Ovary (tissue), 9 donors: ENCODE data around the gene TALDO1. TPM values are rescaled to one million over a fixed set of nuclear protein-coding genes. Genes with fewer than 3 reads are reported as not detected.
A peak's percentile ranks its signal among the peaks of the same experiment; 100 is the strongest.

Source experiments
- DNase-seq, 5 donors: peaks; one replicate each; pipeline ENCODE4 v3.0.0-alpha.2; 2019 to 2020
- H3K27ac ChIP-seq, 2 donors: fragments of 200-600 bp; one replicate each; pipeline versions ENCODE4 v1.5.1 to v1.8.0; 2019 to 2022
- H3K27me3 ChIP-seq: fragments of 200-600 bp; one replicate; pipeline ENCODE4 v1.8.0; 2022
- H3K36me3 ChIP-seq: fragments of 200-600 bp; sonication (generic); one replicate; pipeline ENCODE4 v1.5.1; 2019
- H3K4me1 ChIP-seq: one replicate; pipeline ENCODE4 v1.8.1; 2013; ENCODE audit warnings: mild to moderate bottlenecking, moderate library complexity; ENCODE audit not compliant: insufficient read depth
- H3K4me3 ChIP-seq: fragments of 200-600 bp; sonication (generic); one replicate; pipeline ENCODE4 v1.5.1; 2017
- H3K9me3 ChIP-seq, 2 donors: fragments of 200-600 bp in 1 of 2; sonication (generic) in 1 of 2; one replicate each; pipeline versions ENCODE4 v1.5.1 to v1.8.1; 2013 to 2019; ENCODE audit warnings: mild to moderate bottlenecking in 1 of 2, moderate library complexity in 1 of 2
- CTCF ChIP-seq, 3 donors: fragments of 450-650 bp in 2 of 3; fragments of 200-600 bp in 1 of 3; IDR thresholded peaks; one replicate each; pipeline versions ENCODE4 v1.5.1 to v1.8.0; 2016 to 2022; ENCODE audit warnings: antibody characterized with exemption in 3 of 3, mild to moderate bottlenecking in 1 of 3
- EP300 ChIP-seq: sonication (generic); formaldehyde crosslinking; IDR thresholded peaks from one replicate; pipeline ENCODE4 v1.6.1; 2017; ENCODE audit warnings: antibody characterized with exemption
- POLR2A ChIP-seq: fragments of 450-650 bp; IDR thresholded peaks from one replicate; pipeline ENCODE4 v1.6.1; 2017; ENCODE audit warnings: antibody characterized with exemption, mild to moderate bottlenecking, moderate library complexity
- WGBS, 3 donors: extraction: QIAGEN DNeasy Blood & Tissue Kit in 1 of 3; methylation state at CpG; one replicate each; pipeline versions ENCODE4 v1.1.5 to v1.1.7; 2013 to 2017; 5-methylcytosine and 5-hydroxymethylcytosine counted together
- intact Hi-C, 4 donors: fragments of 100-400 bp; cut with DNase I; formaldehyde crosslinking; loops; one replicate each; pipeline versions ENCODE4 v1.11.0 to v1.15.1; 2022 to 2023
- polyA plus RNA-seq, 2 donors: library from polyadenylated mRNA; stranded (reverse); fragments of 200-250 nt in 1 of 2; fragments of 350-450 nt in 1 of 2; fragmentation: Illumina TruSeq in 1 of 2; extraction: RNeasy Lipid Tissue Mini Kit (QIAGEN cat#74804) in 1 of 2; gene quantifications; one replicate each; pipeline ENCODE4 v1.2.3, GENCODE V29; 2013 to 2014
- total RNA-seq, 7 donors: library from RNA; depleted of rRNA in 2 of 7; stranded (reverse); fragments of >200 nt in 2 of 7; fragmentation: NEBNext Ultra II Directional in 3 of 7; extraction: Animal tissue kit (Norgen Biotek cat#: 25700) in 3 of 7; gene quantifications; one replicate each; pipeline versions ENCODE4 v1.1.0 to v1.2.4, GENCODE V29; 2016 to 2023
- donor health status: DM: no; HTN: no; CAD: no; lungs with moderate emphysema.
- donor health status: DM: no; HTN: no; CAD: no.
- donor health status: Bipolar disorder and iron deficiency.
- donor health status: DM: yes; HTN: yes; CAD: no.
- donor health status: DM: no; HTN: no; CAD: no.
- donor health status: DM: yes; HTN: yes; CAD: no.

Gene TALDO1
- total and polyA plus RNA-seq, 9 donors = 75.0 to 134 (median 110) TPM

- H3K4me1 ChIP-seq = peaks cover 10% of the 10 kb centered on the region
- intact Hi-C loops = no loop called here
Measured at GRCh38 chr11:779955-780532, 32.8 kb downstream of the TALDO1 start.

GRCh38 chr11:782264-783174, 35.3 kb downstream of the TALDO1 start:
- intact Hi-C loops = no loop called here
- Histone ChIP-seq H3K4me3 (no peak overlapping the region), H3K27ac (no peak overlapping the region), H3K27me3 (no peaks in the 10 kb centered on the region), H3K36me3 (no peaks in the 10 kb centered on the region), H3K9me3 (no peaks in the 10 kb centered on the region), H3K4me1 (peaks cover 5% of the 10 kb centered on the region)
- TF ChIP-seq EP300 (no peak), CTCF (IDR thresholded peaks at IDR 0.05) (no peak), POLR2A (no peak)
- 70 to 72% (median 72%) methylated on average over 31 to 36 of the region's 36 CpGs for WGBS, 3 donors
- DNase-seq = peak in 1 of 5 donors; percentile 21

More at GRCh38 chr11:779955-780532, 32.8 kb downstream of the TALDO1 start:
- DNase-seq = peak in 2 of 5 donors; percentile 24 to 27
- Histone ChIP-seq H3K36me3 (no peaks in the 10 kb centered on the region), H3K4me3 (no peak overlapping the region), H3K27me3 (no peaks in the 10 kb centered on the region), H3K27ac (no peak overlapping the region), H3K9me3 (no peaks in the 10 kb centered on the region)
- no peak for TF ChIP-seq EP300
- TF ChIP-seq CTCF (IDR thresholded peaks at IDR 0.05) = no peak
- TF ChIP-seq POLR2A = no peak
- 93 to 95% (median 93%) methylated on average over 16 of the region's 16 CpGs for WGBS, 3 donors

GRCh38 chr11:783581-784015, 36.3 kb downstream of the TALDO1 start:
- 24 to 30% (median 25%) methylated on average over 24 of the region's 24 CpGs for WGBS, 3 donors
- DNase-seq = peak; percentile 64 to 79 (median 71)
- Histone ChIP-seq H3K4me3 (no peak overlapping the region), H3K36me3 (no peaks in the 10 kb centered on the region), H3K27me3 (no peaks in the 10 kb centered on the region), H3K27ac (no peak overlapping the region), H3K4me1 (no peaks in the 10 kb centered on the region), H3K9me3 (no peaks in the 10 kb centered on the region)
- TF ChIP-seq CTCF (IDR thresholded peaks at IDR 0.05) (peak; percentile 42 to 53 (median 43)), POLR2A (no peak), EP300 (no peak)
- intact Hi-C loops = no loop called here

- H3K4me1 ChIP-seq = no peaks in the 10 kb centered on the region
- no peaks in the 10 kb centered on the region for H3K27me3 ChIP-seq
- TF ChIP-seq CTCF (IDR thresholded peaks at IDR 0.05) (no peak), EP300 (no peak), POLR2A (no peak)
- DNase-seq = no peak
- no peaks in the 10 kb centered on the region for H3K36me3 ChIP-seq
- WGBS, 3 donors = 49 to 55% (median 53%) methylated on average over 23 to 24 of the region's 24 CpGs
- intact Hi-C loops = no loop called here
- H3K9me3 ChIP-seq = no peaks in the 10 kb centered on the region
- no peak overlapping the region for H3K27ac ChIP-seq
- no peak overlapping the region for H3K4me3 ChIP-seq
Measured at GRCh38 chr11:786235-787083, 39.2 kb downstream of the TALDO1 start.
